H1 (cell line): Measurements from ENCODE around the gene NTRK1. TPM values are rescaled to one million over a fixed set of nuclear protein-coding genes. Genes with fewer than 3 reads are reported as not detected.

Experiments
- CTCF ChIA-PET: fragments of 300-600 bp; sonication (Branson Sonifier 250); formaldehyde crosslinking; loops from one replicate; lab custom pipeline; 2021; ENCODE audit not compliant: partially characterized antibody; lab: Charles Lee
- POLR2A ChIA-PET: fragments of 300-600 bp; sonication (Branson Sonifier 250); formaldehyde crosslinking; loops from one replicate; lab custom pipeline; 2021; ENCODE audit warnings: inconsistent platforms; ENCODE audit not compliant: partially characterized antibody; lab: Charles Lee
- DNase-seq, 2 experiments: peaks; one replicate each; pipeline versions ENCODE4 v3.0.0 to v3.0.0-alpha.2; 2010 to 2022; ENCODE audit warnings: low spot score in 2 of 2, low read depth in 1 of 2, mixed read lengths in 1 of 2
- FAIRE-seq: peaks from 2 replicates; lab custom pipeline; 2011; peaks lifted over from hg19 to GRCh38; lab: Jason Lieb, UNC
- H2AFZ ChIP-seq: 2 replicates; pipeline ENCODE4 v1.8.1; 2012; ENCODE audit warnings: low read length, inconsistent platforms
- H2AK5ac ChIP-seq: 2 replicates; pipeline ENCODE4 v1.6.1; 2013; ENCODE audit warnings: low read depth, low read length
- H2BK120ac ChIP-seq: replicated peaks from 2 replicates; pipeline ENCODE3; 2013; ENCODE audit warnings: low read depth, low read length, inconsistent platforms
- H2BK12ac ChIP-seq: 2 replicates; pipeline ENCODE4 v1.6.1; 2013; ENCODE audit warnings: low read depth, low read length
- H2BK15ac ChIP-seq: 2 replicates; pipeline ENCODE4 v1.6.1; 2013; ENCODE audit warnings: low read length
- H2BK20ac ChIP-seq: 2 replicates; pipeline ENCODE4 v1.6.1; 2013; ENCODE audit warnings: low read length
- H2BK5ac ChIP-seq: 2 replicates; pipeline ENCODE4 v1.6.1; 2013; ENCODE audit warnings: low read depth, low read length
- H3K14ac ChIP-seq: 2 replicates; pipeline ENCODE4 v1.6.1; 2013; ENCODE audit warnings: inconsistent platforms; ENCODE audit not compliant: insufficient read length
- H3K18ac ChIP-seq: 2 replicates; pipeline ENCODE4 v1.6.1; 2013; ENCODE audit warnings: low read length; ENCODE audit errors: extremely low read depth
- H3K23ac ChIP-seq: 2 replicates; pipeline ENCODE4 v1.6.1; 2013; ENCODE audit warnings: inconsistent platforms; ENCODE audit not compliant: insufficient read length
- H3K23me2 ChIP-seq: 2 replicates; pipeline ENCODE4 v1.6.1; 2013; ENCODE audit warnings: low read depth, low read length
- H3K27ac ChIP-seq: 2 replicates; pipeline ENCODE4 v1.6.1; 2011; ENCODE audit warnings: low read depth, low read length, inconsistent platforms
- H3K27me3 ChIP-seq, 4 experiments: replicated peaks in 1 of 4; 1 replicate in 1 of 4; 2 replicates in 3 of 4; pipeline versions ENCODE4 v1.6.1 to v1.8.1; 2011 to 2013; ENCODE audit warnings: low read length in 3 of 4, mild to moderate bottlenecking in 3 of 4, inconsistent platforms in 2 of 4, mixed read lengths in 2 of 4, moderate library complexity in 1 of 4; ENCODE audit not compliant: control insufficient read depth in 3 of 4, insufficient read depth in 3 of 4; ENCODE audit errors: extremely low read depth in 1 of 4
- H3K36me3 ChIP-seq, 4 experiments: 2 replicates each; pipeline versions ENCODE4 v1.6.1 to v1.8.1; 2011 to 2013; ENCODE audit warnings: mild to moderate bottlenecking in 4 of 4, low read length in 3 of 4, moderate library complexity in 2 of 4, control low read depth in 1 of 4, inconsistent platforms in 1 of 4; ENCODE audit not compliant: insufficient read depth in 4 of 4, control insufficient read depth in 2 of 4
- H3K4ac ChIP-seq: replicated peaks from 2 replicates; pipeline ENCODE3; 2013; ENCODE audit warnings: low read length, low read depth, mixed read lengths, inconsistent platforms; ENCODE audit not compliant: insufficient read length
- H3K4me1 ChIP-seq, 4 experiments: replicated peaks in 1 of 4; 1 replicate in 1 of 4; 2 replicates in 3 of 4; pipeline versions ENCODE4 v1.6.1 to v1.8.1; 2011 to 2013; ENCODE audit warnings: low read length in 3 of 4, inconsistent platforms in 2 of 4, mixed read lengths in 1 of 4; ENCODE audit not compliant: insufficient read depth in 4 of 4, control insufficient read depth in 3 of 4
- H3K4me2 ChIP-seq, 2 experiments: 2 replicates each; pipeline versions ENCODE4 v1.6.1 to v1.8.1; 2011 to 2013; ENCODE audit warnings: low read depth in 2 of 2, low read length in 2 of 2, control low read depth in 1 of 2, inconsistent platforms in 1 of 2, mild to moderate bottlenecking in 1 of 2; ENCODE audit not compliant: insufficient read depth in 1 of 2
- H3K4me3 ChIP-seq, 4 experiments: fragments of 200-600, 300-600 bp in 1 of 4; sonication (generic), shearing (Covaris generic), sonication (Bioruptor Twin) in 1 of 4; 2 replicates each; pipeline versions ENCODE4 v1.5.1 to v1.8.1; 2011 to 2016; ENCODE audit warnings: low read length in 4 of 4, low read depth in 3 of 4, control low read depth in 2 of 4, inconsistent platforms in 2 of 4, mild to moderate bottlenecking in 2 of 4, mixed read lengths in 1 of 4, moderate library complexity in 1 of 4; ENCODE audit not compliant: insufficient read depth in 2 of 4; ENCODE audit errors: extremely low read depth in 1 of 4
- H3K56ac ChIP-seq: replicated peaks from 2 replicates; pipeline ENCODE3; 2013; ENCODE audit warnings: low read depth, mild to moderate bottlenecking, mixed read lengths, low read length, inconsistent platforms; ENCODE audit not compliant: insufficient read length
- H3K79me1 ChIP-seq: 2 replicates; pipeline ENCODE4 v1.6.1; 2013; ENCODE audit warnings: low read depth, low read length, control low read depth
- H3K79me2 ChIP-seq, 2 experiments: 2 replicates each; pipeline versions ENCODE4 v1.6.1 to v1.8.1; 2012 to 2013; ENCODE audit warnings: low read length in 2 of 2, mild to moderate bottlenecking in 2 of 2, inconsistent platforms in 1 of 2; ENCODE audit not compliant: insufficient read depth in 2 of 2, control insufficient read depth in 1 of 2
- H3K9ac ChIP-seq, 4 experiments: replicated peaks in 1 of 4; 1 replicate in 1 of 4; 2 replicates in 3 of 4; pipeline versions ENCODE4 v1.6.1 to v1.8.1; 2011 to 2013; ENCODE audit warnings: low read depth in 3 of 4, low read length in 3 of 4, control low read depth in 2 of 4, mild to moderate bottlenecking in 2 of 4, moderate library complexity in 2 of 4, inconsistent platforms in 1 of 4; ENCODE audit errors: extremely low read depth in 1 of 4
- H3K9me3 ChIP-seq, 2 experiments: 2 replicates each; pipeline versions ENCODE4 v1.6.1 to v1.8.1; 2012 to 2013; ENCODE audit warnings: mild to moderate bottlenecking in 2 of 2, moderate library complexity in 2 of 2, control low read depth in 1 of 2, inconsistent platforms in 1 of 2, low read depth in 1 of 2, low read length in 1 of 2, mixed read lengths in 1 of 2; ENCODE audit not compliant: insufficient read depth in 2 of 2
- H4K20me1 ChIP-seq, 2 experiments: replicated peaks in 1 of 2; 2 replicates each; pipeline versions ENCODE3 to v1.8.1; 2011 to 2013; ENCODE audit warnings: inconsistent platforms in 2 of 2, low read length in 2 of 2, mild to moderate bottlenecking in 1 of 2; ENCODE audit not compliant: insufficient read depth in 2 of 2, control insufficient read depth in 1 of 2
- H4K5ac ChIP-seq: 2 replicates; pipeline ENCODE4 v1.6.1; 2013; ENCODE audit warnings: low read length, low read depth, mixed read lengths, inconsistent platforms; ENCODE audit not compliant: insufficient read length
- H4K8ac ChIP-seq: 2 replicates; pipeline ENCODE4 v1.8.0; 2013; ENCODE audit warnings: mild to moderate bottlenecking, moderate library complexity, low read length, inconsistent platforms; ENCODE audit not compliant: insufficient read depth; ENCODE audit errors: extremely low read depth
- H4K91ac ChIP-seq: replicated peaks from 2 replicates; pipeline ENCODE3; 2013; ENCODE audit warnings: low read length, mixed read lengths, inconsistent platforms; ENCODE audit not compliant: insufficient read length
- BRCA1 ChIP-seq: IDR thresholded peaks from 2 replicates; pipeline ENCODE4 v1.6.1; 2012; ENCODE audit warnings: low read depth, low read length, improper control_type of control experiment
- CEBPB ChIP-seq: IDR thresholded peaks from 2 replicates; pipeline ENCODE4 v1.6.1; 2012; ENCODE audit warnings: low read depth, low read length
- CHD2 ChIP-seq: IDR thresholded peaks from 2 replicates; pipeline ENCODE4 v1.6.1; 2012; ENCODE audit warnings: low read length, improper control_type of control experiment
- EGR1 ChIP-seq: IDR thresholded peaks from 2 replicates; pipeline ENCODE4 v1.6.1; 2011; ENCODE audit warnings: low read depth, low read length, borderline replicate concordance
- HDAC2 ChIP-seq, 2 experiments: fragments of 300-600 bp in 1 of 2; sonication (generic) in 1 of 2; IDR thresholded peaks; 2 replicates each; pipeline ENCODE4 v1.6.1; 2011 to 2012; ENCODE audit warnings: low read depth in 2 of 2, low read length in 2 of 2, mild to moderate bottlenecking in 2 of 2, moderate library complexity in 2 of 2, borderline replicate concordance in 1 of 2, inconsistent platforms in 1 of 2
- NRF1 ChIP-seq: IDR thresholded peaks from 2 replicates; pipeline ENCODE4 v1.6.1; 2011; ENCODE audit warnings: mild to moderate bottlenecking, low read depth, low read length, improper control_type of control experiment
- POU5F1 ChIP-seq: IDR thresholded peaks from 2 replicates; pipeline ENCODE4 v1.6.1; 2011; ENCODE audit warnings: low read depth, mild to moderate bottlenecking, low read length, moderate library complexity
- RFX5 ChIP-seq: IDR thresholded peaks from 2 replicates; pipeline ENCODE4 v1.6.1; 2011; ENCODE audit warnings: low read depth, low read length, improper control_type of control experiment, borderline replicate concordance
- SAP30 ChIP-seq: fragments of 300-600 bp; sonication (generic); IDR thresholded peaks from 2 replicates; pipeline ENCODE4 v1.7.1; 2012; ENCODE audit warnings: low read length, moderate library complexity, mild to moderate bottlenecking, inconsistent platforms; ENCODE audit not compliant: insufficient read depth, insufficient replicate concordance
- SP1 ChIP-seq: IDR thresholded peaks from 2 replicates; pipeline ENCODE4 v1.6.1; 2011; ENCODE audit warnings: low read depth, low read length
- TAF1 ChIP-seq: IDR thresholded peaks from 2 replicates; pipeline ENCODE4 v1.6.1; 2011; ENCODE audit warnings: mild to moderate bottlenecking, low read depth, low read length
- WGBS, 2 experiments: shearing (Covaris generic) in 1 of 2; methylation state at CpG; one replicate each; pipeline versions ENCODE4 v1.1.6 to v1.1.7; 2013 to 2015; ENCODE audit warnings: low lambda C conversion rate in 2 of 2, mixed read lengths in 2 of 2, inconsistent platforms in 1 of 2, low coverage in 1 of 2, missing lambda C conversion rate in 1 of 2; ENCODE audit not compliant: insufficient replicate concordance in 2 of 2, insufficient coverage in 1 of 2, insufficient read length in 1 of 2; ENCODE audit errors: extremely low coverage in 1 of 2, missing lambda C conversion rate in 1 of 2; 5-methylcytosine and 5-hydroxymethylcytosine counted together
- polyA plus RNA-seq, 7 experiments: library from polyadenylated mRNA; depleted of rRNA in 3 of 7; stranded (reverse) in 5 of 7; unstranded in 2 of 7; fragments of >200 nt in 5 of 7; fragments of 200-250 nt in 2 of 7; gene quantifications; 1 replicate in 5 of 7; 2 replicates in 1 of 7; 4 replicates in 1 of 7; pipeline versions ENCODE4 v1.2.1 to v1.2.3, GENCODE V29; 2011 to 2013; ENCODE audit warnings: missing spikeins in 2 of 7, mixed read lengths in 2 of 7
- total RNA-seq: library from RNA; stranded (reverse); fragmentation: NEBNext Ultra II Directional; extraction: Animal tissue kit (Norgen Biotek cat#: 25700); gene quantifications from 2 replicates; pipeline ENCODE4 v1.2.1, GENCODE V29; 2021

NTRK1 gene
- total and polyA plus RNA-seq, 2 of the 8 experiments (the other 6 are each of a cell fraction or from before 2014, with no cell fraction given) = 0.12 to 0.24 TPM

DNA sequence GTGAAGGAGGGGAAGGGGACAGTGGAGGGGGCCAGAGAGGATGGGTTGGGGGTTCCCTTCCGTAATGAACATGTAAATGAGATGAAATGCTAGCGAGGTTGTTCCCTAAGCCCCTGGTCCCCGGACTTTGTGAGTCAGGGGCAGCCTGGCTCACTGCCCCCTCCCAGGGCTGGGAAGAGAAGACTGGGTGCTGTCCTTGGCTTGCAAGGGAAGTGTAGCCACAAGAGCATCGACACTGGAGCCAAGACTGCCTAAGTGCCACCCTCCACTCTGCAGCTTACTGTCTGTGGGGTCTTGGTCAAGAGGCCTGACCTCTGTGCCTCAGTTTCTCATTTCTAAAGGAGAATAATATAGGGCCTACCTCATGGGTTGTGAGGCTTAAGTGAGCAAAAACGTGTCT lies 33.3 kb downstream of the NTRK1 start:
- H2AFZ ChIP-seq = no peak overlapping the region
- H4K20me1 ChIP-seq = no peaks in the 10 kb centered on the region
- no peak overlapping the region for H3K14ac ChIP-seq
- peaks cover 8 to 49% (median 39%) of the 10 kb centered on the region in 4 experiments for H3K27me3 ChIP-seq
- H2BK120ac ChIP-seq = no peak overlapping the region
- no peak overlapping the region for H4K5ac ChIP-seq
- H2BK12ac ChIP-seq = 0 out of 2 replicates have a peak overlapping the region, but pooled peaks have one; percentile 68
- no peak overlapping the region for H3K4ac ChIP-seq
- peak overlapping the region; percentile 54; the same call in 1 of the 2 replicates for H4K8ac ChIP-seq
- no peaks in the 10 kb centered on the region for H3K79me2 ChIP-seq
- peak overlapping the region in 3 of 4 experiments; percentile 11 to 55 (median 19); a peak in 4 of 8 replicates for H3K4me3 ChIP-seq
- H2BK5ac ChIP-seq = no peak overlapping the region
- H4K91ac ChIP-seq = peak overlapping the region; percentile 77
- H3K36me3 ChIP-seq = no peaks in the 10 kb centered on the region
- 0 out of 2 replicates have a peak overlapping the region, but pooled peaks have one; percentile 65 for H3K18ac ChIP-seq
- H3K4me2 ChIP-seq = peak overlapping the region; percentile 37 to 67; a peak in 3 of 4 replicates
- H3K23ac ChIP-seq = no peak overlapping the region
- no peak overlapping the region for H2BK15ac ChIP-seq
- FAIRE-seq (no peak), DNase-seq (no peak)
- no peak overlapping the region for H2AK5ac ChIP-seq
- H3K4me1 ChIP-seq = peaks cover 0 to 10% (median 5%) of the 10 kb centered on the region in 4 experiments; a peak in 4 of 7 replicates
- no peaks in the 10 kb centered on the region for H3K79me1 ChIP-seq
- H3K27ac ChIP-seq = no peak overlapping the region
- H2BK20ac ChIP-seq = no peak overlapping the region
- WGBS, 2 experiments = 34% methylated on average over 5 of the region's 5 CpGs; no CpG with 5 or more reads in 1 of the 2 experiments
- peaks cover 2% of the 10 kb centered on the region; the same call in 1 of the 2 replicates for H3K23me2 ChIP-seq
- ChIA-PET POLR2A (interaction anchor here (1.0 to 2.3 kb wide), 4 partner anchors 28 to 168 kb away, joined by 3 to 6 read pairs (median 4); no protein-coding TSS in a partner anchor), CTCF (interaction anchor here (1.0 to 31.4 kb wide), 10 partner anchors 18 to 209 kb away, joined by 3 to 719 read pairs (median 83); partner anchors contain the start of genes INSRR, LRRC71 and NTRK1)
- no peak overlapping the region for H3K56ac ChIP-seq
- no peaks in the 10 kb centered on the region for H3K9me3 ChIP-seq
- H3K9ac ChIP-seq = no peak overlapping the region
- TF ChIP-seq SAP30 (no peak), EGR1 (no peak), SP1 (no peak), BRCA1 (no peak), NRF1 (no peak), HDAC2 (IDR thresholded peaks at IDR 0.05; ENCODE audit: borderline replicate concordance in 1 of 2, low read depth in 2 of 2, low read length in 2 of 2) (no peak), POU5F1 (no peak), RFX5 (no peak), CHD2 (no peak), TAF1 (no peak), CEBPB (no peak)
